HG03103 (cell line): Measurements from ENCODE around the gene FIGNL2.

Experiments used
- ATAC-seq: cut with Tn5 transposase; IDR thresholded peaks from one replicate; pipeline ENCODE4 v1.9.1; 2021; ENCODE audit warnings: low read depth; ENCODE audit not compliant: unreplicated experiment

The FIGNL2 gene

DNA sequence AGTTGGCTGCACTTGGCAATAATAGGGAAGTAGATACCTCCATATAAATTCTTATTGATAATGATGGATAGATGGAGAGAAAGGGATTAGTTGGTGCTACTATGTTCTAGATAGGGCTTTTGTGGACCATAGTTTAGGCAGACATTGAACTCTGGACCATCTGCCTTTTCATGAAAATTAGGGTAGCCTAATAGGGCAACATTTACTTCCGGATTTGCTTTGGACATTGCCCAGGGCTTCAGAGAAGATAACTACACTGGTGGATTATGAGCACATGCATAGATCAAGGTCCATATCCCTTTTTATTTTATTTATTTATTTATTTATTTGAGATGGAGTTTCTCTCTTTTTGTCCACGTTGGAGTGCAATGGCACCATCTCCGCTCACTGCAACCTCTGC, 70.5 kb downstream of the FIGNL2 start:
- no peak for ATAC-seq

DNA sequence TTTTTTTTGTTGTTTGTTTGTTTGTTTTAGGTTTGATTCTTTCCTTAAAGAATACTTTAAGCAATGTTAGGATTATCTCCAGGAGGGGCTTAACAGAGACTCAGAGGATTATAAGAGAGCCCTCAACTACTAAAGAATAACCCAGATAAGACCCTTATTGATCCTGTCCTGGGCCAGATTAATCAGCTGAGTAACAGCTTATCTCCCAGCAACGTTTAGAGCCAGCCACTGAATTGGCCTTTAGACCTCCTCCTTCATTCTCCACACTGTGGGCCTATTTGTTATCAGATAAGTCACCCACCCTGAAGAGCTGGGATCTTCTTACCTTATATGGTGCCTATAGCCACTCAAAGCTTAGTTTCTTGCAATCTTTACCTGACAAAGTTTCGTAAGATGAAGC, 71.1 kb downstream of the FIGNL2 start:
- ATAC-seq = no peak

DNA sequence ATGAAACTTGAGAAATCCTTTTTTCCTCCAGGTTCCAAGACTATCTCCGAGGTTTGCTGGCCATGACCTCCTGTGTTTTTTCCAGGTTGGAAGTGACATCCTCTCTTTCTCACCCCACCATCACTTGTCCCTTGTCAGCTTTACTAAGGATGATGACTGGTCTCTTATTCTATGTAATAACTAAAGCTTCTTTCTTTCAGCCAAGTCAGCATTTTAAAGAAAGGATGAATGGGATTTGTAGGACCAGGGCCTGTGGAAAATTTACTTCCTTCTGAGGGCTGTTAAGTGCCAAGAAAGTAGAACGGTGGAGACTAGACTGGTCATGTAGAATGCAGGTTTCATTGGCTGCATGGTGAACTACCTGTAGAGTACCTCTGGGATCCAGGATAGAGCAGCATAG, 73.6 kb downstream of the FIGNL2 start:
- no peak for ATAC-seq

DNA sequence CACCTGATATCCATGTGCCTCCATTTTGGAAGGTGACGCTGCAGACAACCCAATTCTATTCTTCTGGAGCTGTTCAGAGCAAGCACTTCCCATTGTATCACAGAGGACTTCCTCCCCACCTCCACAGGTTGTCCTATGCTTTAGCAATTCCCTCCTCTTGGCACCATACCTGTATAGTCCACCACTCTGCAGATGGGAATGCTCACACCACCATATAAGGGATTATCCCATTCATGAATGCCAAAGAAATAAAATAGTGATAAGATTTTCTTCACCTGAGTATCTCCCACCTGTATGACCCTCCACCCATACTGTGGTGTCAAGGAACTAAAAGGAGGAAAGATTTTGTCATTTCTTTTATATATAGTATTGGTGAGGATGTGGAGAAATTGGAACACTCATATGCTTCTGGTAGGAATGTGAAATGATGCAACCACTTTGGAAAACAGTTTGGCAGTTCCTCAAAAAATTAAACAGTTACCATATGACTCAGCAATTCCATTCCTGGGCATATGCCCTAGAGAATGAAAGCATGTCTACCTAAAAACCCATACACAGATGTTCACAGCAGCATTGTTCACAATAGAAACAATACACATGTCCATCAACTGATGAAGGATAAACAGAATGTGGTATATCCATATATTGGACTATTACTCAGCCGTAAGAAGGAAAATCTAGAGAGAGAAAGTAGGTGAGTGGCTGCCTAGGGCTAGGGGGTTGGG, 75.2 kb downstream of the FIGNL2 start:
- ATAC-seq = no peak

DNA sequence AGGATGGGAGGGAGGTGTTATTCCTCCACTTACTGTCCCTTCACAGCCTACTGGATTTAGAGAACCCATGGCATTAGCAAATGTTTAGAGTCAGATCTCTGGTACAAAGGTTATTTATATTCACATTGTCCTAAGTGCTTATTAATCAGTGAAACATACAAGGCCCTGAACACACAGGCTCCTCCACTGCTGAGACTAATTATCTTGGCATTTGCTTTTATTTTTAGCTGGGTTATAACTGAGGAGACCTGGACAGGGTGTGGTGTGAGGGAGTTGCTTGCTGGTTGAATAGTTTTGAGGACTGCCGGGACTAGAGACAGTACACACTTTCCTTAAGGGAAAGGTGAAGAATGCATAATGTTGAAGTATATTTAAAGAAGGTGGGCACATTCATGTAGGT, 77.5 kb downstream of the FIGNL2 start:
- no peak for ATAC-seq
